ENCODE measurements around the gene TENM3.
A peak's percentile ranks its signal among the peaks of the same experiment; 100 is the strongest.

The TENM3 gene

GRCh38 chr4:182257016-182257415 is 13.8 kb downstream of the TENM3 start:
- Histone ChIP-seq H3K36me3 (ENCODE audit: control insufficient read depth in 1 of 2, insufficient read depth in 2 of 2, low read length in 2 of 2) (no peaks in the 10 kb centered on the region), H3K4me3 (ENCODE audit: low read depth in 1 of 2, low read length in 2 of 2) (no peak overlapping the region), H3K4me1 (ENCODE audit: control insufficient read depth in 1 of 2, insufficient read depth in 2 of 2, low read length in 2 of 2) (no peaks in the 10 kb centered on the region), H3K9me3 (ENCODE audit: control insufficient read depth in 1 of 2, low read length in 2 of 2) (no peaks in the 10 kb centered on the region), H3K27ac (ENCODE audit: low read length) (no peak overlapping the region), H3K27me3 (ENCODE audit: low read depth, low read length) (no peaks in the 10 kb centered on the region)

- no peak overlapping the region for H3K27ac ChIP-seq (ENCODE audit: low read length)
- H3K36me3 ChIP-seq (ENCODE audit: control insufficient read depth in 1 of 2, insufficient read depth in 2 of 2, low read length in 2 of 2) = no peaks in the 10 kb centered on the region
- no peak overlapping the region for H3K4me3 ChIP-seq (ENCODE audit: low read depth in 1 of 2, low read length in 2 of 2)
- H3K9me3 ChIP-seq (ENCODE audit: control insufficient read depth in 1 of 2, low read length in 2 of 2) = no peaks in the 10 kb centered on the region
- H3K4me1 ChIP-seq (ENCODE audit: control insufficient read depth in 1 of 2, insufficient read depth in 2 of 2, low read length in 2 of 2) = no peaks in the 10 kb centered on the region
- no peaks in the 10 kb centered on the region for H3K27me3 ChIP-seq (ENCODE audit: low read depth, low read length)
These were observed 14.3 kb downstream of the TENM3 start for GRCh38 chr4:182257503-182257902.

- H3K27me3 ChIP-seq (ENCODE audit: low read depth, low read length) = no peaks in the 10 kb centered on the region
- peaks cover 0 to 2% of the 10 kb centered on the region in 2 donors for H3K4me1 ChIP-seq (ENCODE audit: control insufficient read depth in 1 of 2, insufficient read depth in 2 of 2, low read length in 2 of 2)
- no peaks in the 10 kb centered on the region for H3K9me3 ChIP-seq (ENCODE audit: control insufficient read depth in 1 of 2, low read length in 2 of 2)
- no peak overlapping the region for H3K27ac ChIP-seq (ENCODE audit: low read length)
- H3K36me3 ChIP-seq (ENCODE audit: control insufficient read depth in 1 of 2, insufficient read depth in 2 of 2, low read length in 2 of 2) = no peaks in the 10 kb centered on the region
- H3K4me3 ChIP-seq (ENCODE audit: low read depth in 1 of 2, low read length in 2 of 2) = no peak overlapping the region
These were observed 15.3 kb downstream of the TENM3 start for GRCh38 chr4:182258441-182259000.

GRCh38 chr4:182261651-182262223 is 18.5 kb downstream of the TENM3 start:
- no peak overlapping the region for H3K4me3 ChIP-seq (ENCODE audit: low read depth in 1 of 2, low read length in 2 of 2)
- no peaks in the 10 kb centered on the region for H3K36me3 ChIP-seq (ENCODE audit: control insufficient read depth in 1 of 2, insufficient read depth in 2 of 2, low read length in 2 of 2)
- no peaks in the 10 kb centered on the region for H3K27me3 ChIP-seq (ENCODE audit: low read depth, low read length)
- no peaks in the 10 kb centered on the region for H3K9me3 ChIP-seq (ENCODE audit: control insufficient read depth in 1 of 2, low read length in 2 of 2)
- peaks cover 0 to 3% of the 10 kb centered on the region in 2 donors for H3K4me1 ChIP-seq (ENCODE audit: control insufficient read depth in 1 of 2, insufficient read depth in 2 of 2, low read length in 2 of 2)
- no peak overlapping the region for H3K27ac ChIP-seq (ENCODE audit: low read length)

- H3K4me1 ChIP-seq (ENCODE audit: control insufficient read depth in 1 of 2, insufficient read depth in 2 of 2, low read length in 2 of 2) = peaks cover 0 to 3% of the 10 kb centered on the region in 2 donors
- no peaks in the 10 kb centered on the region for H3K36me3 ChIP-seq (ENCODE audit: control insufficient read depth in 1 of 2, insufficient read depth in 2 of 2, low read length in 2 of 2)
- no peak overlapping the region for H3K27ac ChIP-seq (ENCODE audit: low read length)
- no peaks in the 10 kb centered on the region for H3K27me3 ChIP-seq (ENCODE audit: low read depth, low read length)
- peak overlapping the region in 1 of 2 donors; percentile 21 for H3K4me3 ChIP-seq (ENCODE audit: low read depth in 1 of 2, low read length in 2 of 2)
- no peaks in the 10 kb centered on the region for H3K9me3 ChIP-seq (ENCODE audit: control insufficient read depth in 1 of 2, low read length in 2 of 2)
These were observed 20.4 kb downstream of the TENM3 start for GRCh38 chr4:182263562-182263961.

- Histone ChIP-seq H3K4me3 (ENCODE audit: low read depth in 1 of 2, low read length in 2 of 2) (peak overlapping the region in 1 of 2 donors; percentile 21), H3K9me3 (ENCODE audit: control insufficient read depth in 1 of 2, low read length in 2 of 2) (no peaks in the 10 kb centered on the region), H3K4me1 (ENCODE audit: control insufficient read depth in 1 of 2, insufficient read depth in 2 of 2, low read length in 2 of 2) (peaks cover 0 to 3% of the 10 kb centered on the region in 2 donors), H3K27me3 (ENCODE audit: low read depth, low read length) (no peaks in the 10 kb centered on the region), H3K27ac (ENCODE audit: low read length) (no peak overlapping the region), H3K36me3 (ENCODE audit: control insufficient read depth in 1 of 2, insufficient read depth in 2 of 2, low read length in 2 of 2) (no peaks in the 10 kb centered on the region)
These were observed 21.0 kb downstream of the TENM3 start for GRCh38 chr4:182264139-182264752.

GRCh38 chr4:182265881-182266280 is 22.7 kb downstream of the TENM3 start:
- Histone ChIP-seq H3K4me3 (ENCODE audit: low read depth in 1 of 2, low read length in 2 of 2) (no peak overlapping the region), H3K9me3 (ENCODE audit: control insufficient read depth in 1 of 2, low read length in 2 of 2) (no peaks in the 10 kb centered on the region), H3K4me1 (ENCODE audit: control insufficient read depth in 1 of 2, insufficient read depth in 2 of 2, low read length in 2 of 2) (peaks cover 0 to 3% of the 10 kb centered on the region in 2 donors), H3K27me3 (ENCODE audit: low read depth, low read length) (no peaks in the 10 kb centered on the region), H3K36me3 (ENCODE audit: control insufficient read depth in 1 of 2, insufficient read depth in 2 of 2, low read length in 2 of 2) (no peaks in the 10 kb centered on the region), H3K27ac (ENCODE audit: low read length) (no peak overlapping the region)

- Histone ChIP-seq H3K9me3 (ENCODE audit: control insufficient read depth in 1 of 2, low read length in 2 of 2) (no peaks in the 10 kb centered on the region), H3K4me1 (ENCODE audit: control insufficient read depth in 1 of 2, insufficient read depth in 2 of 2, low read length in 2 of 2) (peaks cover 0 to 3% of the 10 kb centered on the region in 2 donors), H3K4me3 (ENCODE audit: low read depth in 1 of 2, low read length in 2 of 2) (no peak overlapping the region), H3K36me3 (ENCODE audit: control insufficient read depth in 1 of 2, insufficient read depth in 2 of 2, low read length in 2 of 2) (no peaks in the 10 kb centered on the region), H3K27me3 (ENCODE audit: low read depth, low read length) (no peaks in the 10 kb centered on the region), H3K27ac (ENCODE audit: low read length) (no peak overlapping the region)
These were observed 23.8 kb downstream of the TENM3 start for GRCh38 chr4:182267048-182267447.

GRCh38 chr4:182268966-182269365 is 25.8 kb downstream of the TENM3 start:
- Histone ChIP-seq H3K4me1 (ENCODE audit: control insufficient read depth in 1 of 2, insufficient read depth in 2 of 2, low read length in 2 of 2) (no peaks in the 10 kb centered on the region), H3K36me3 (ENCODE audit: control insufficient read depth in 1 of 2, insufficient read depth in 2 of 2, low read length in 2 of 2) (no peaks in the 10 kb centered on the region), H3K27me3 (ENCODE audit: low read depth, low read length) (no peaks in the 10 kb centered on the region), H3K4me3 (ENCODE audit: low read depth in 1 of 2, low read length in 2 of 2) (no peak overlapping the region), H3K27ac (ENCODE audit: low read length) (no peak overlapping the region), H3K9me3 (ENCODE audit: control insufficient read depth in 1 of 2, low read length in 2 of 2) (no peaks in the 10 kb centered on the region)

GRCh38 chr4:182271731-182272130 is 28.5 kb downstream of the TENM3 start:
- Histone ChIP-seq H3K9me3 (ENCODE audit: control insufficient read depth in 1 of 2, low read length in 2 of 2) (no peaks in the 10 kb centered on the region), H3K27ac (ENCODE audit: low read length) (no peak overlapping the region), H3K27me3 (ENCODE audit: low read depth, low read length) (no peaks in the 10 kb centered on the region), H3K36me3 (ENCODE audit: control insufficient read depth in 1 of 2, insufficient read depth in 2 of 2, low read length in 2 of 2) (no peaks in the 10 kb centered on the region), H3K4me3 (ENCODE audit: low read depth in 1 of 2, low read length in 2 of 2) (no peak overlapping the region), H3K4me1 (ENCODE audit: control insufficient read depth in 1 of 2, insufficient read depth in 2 of 2, low read length in 2 of 2) (no peaks in the 10 kb centered on the region)

- H3K27ac ChIP-seq (ENCODE audit: low read length) = no peak overlapping the region
These were observed 28.9 kb downstream of the TENM3 start for GRCh38 chr4:182272151-182272550.

More at GRCh38 chr4:182272151-182272550, 28.9 kb downstream of the TENM3 start:
- H3K27me3 ChIP-seq (ENCODE audit: low read depth, low read length) = no peaks in the 10 kb centered on the region
- no peaks in the 10 kb centered on the region for H3K9me3 ChIP-seq (ENCODE audit: control insufficient read depth in 1 of 2, low read length in 2 of 2)
- H3K36me3 ChIP-seq (ENCODE audit: control insufficient read depth in 1 of 2, insufficient read depth in 2 of 2, low read length in 2 of 2) = no peaks in the 10 kb centered on the region
- no peak overlapping the region for H3K4me3 ChIP-seq (ENCODE audit: low read depth in 1 of 2, low read length in 2 of 2)
- H3K4me1 ChIP-seq (ENCODE audit: control insufficient read depth in 1 of 2, insufficient read depth in 2 of 2, low read length in 2 of 2) = no peaks in the 10 kb centered on the region

All from muscle layer of duodenum (tissue), 2 donors.